Transverse colon (tissue), 4 donors: ENCODE results near the gene NUP54.

ENCODE experiments used
- POLR2A ChIP-seq: fragments of 450-650 bp; IDR thresholded peaks from one replicate; pipeline ENCODE4 v1.6.1; 2016; ENCODE audit warnings: antibody characterized with exemption, mild to moderate bottlenecking, moderate library complexity
- POLR2AphosphoS5 ChIP-seq, 3 donors: sonication (generic); formaldehyde crosslinking; IDR thresholded peaks; one replicate each; pipeline ENCODE4 v1.6.1; 2016; ENCODE audit warnings: antibody characterized with exemption in 3 of 3
- TF ChIP-seq, protein P1 (sequence below), 5 experiments: fragments of 200-600 bp in 3 of 5; fragments of 450-650 bp in 2 of 5; sonication (generic) in 3 of 5; IDR thresholded peaks; 1 replicate in 2 of 5; 2 replicates in 3 of 5; pipeline ENCODE4 v1.5.1; 2016 to 2017; ENCODE audit warnings: antibody characterized with exemption in 5 of 5, inconsistent platforms in 3 of 5, mild to moderate bottlenecking in 2 of 5, moderate library complexity in 1 of 5

DNA sequence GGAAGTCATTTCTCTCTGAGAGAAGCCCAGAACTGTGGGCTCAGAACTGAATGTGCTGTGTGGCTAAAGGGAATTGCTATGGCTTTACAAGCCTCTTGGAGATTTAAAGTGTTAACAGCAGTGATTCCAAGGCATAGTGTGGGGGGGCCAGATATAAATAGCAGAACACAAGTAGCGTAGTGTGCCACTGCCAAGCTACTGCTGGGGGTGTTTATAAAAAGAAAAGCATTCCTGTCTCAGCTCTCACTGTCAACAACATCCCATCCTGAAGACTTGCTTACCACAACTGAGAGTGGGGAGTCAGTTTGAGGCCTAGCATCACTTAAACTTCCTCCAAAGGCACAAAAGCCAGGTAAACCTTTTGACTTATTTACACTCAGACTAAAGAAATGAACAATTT, 73.7 kb downstream of the NUP54 start, which contains the start of gene ART3:
- TF ChIP-seq, protein P1, sequence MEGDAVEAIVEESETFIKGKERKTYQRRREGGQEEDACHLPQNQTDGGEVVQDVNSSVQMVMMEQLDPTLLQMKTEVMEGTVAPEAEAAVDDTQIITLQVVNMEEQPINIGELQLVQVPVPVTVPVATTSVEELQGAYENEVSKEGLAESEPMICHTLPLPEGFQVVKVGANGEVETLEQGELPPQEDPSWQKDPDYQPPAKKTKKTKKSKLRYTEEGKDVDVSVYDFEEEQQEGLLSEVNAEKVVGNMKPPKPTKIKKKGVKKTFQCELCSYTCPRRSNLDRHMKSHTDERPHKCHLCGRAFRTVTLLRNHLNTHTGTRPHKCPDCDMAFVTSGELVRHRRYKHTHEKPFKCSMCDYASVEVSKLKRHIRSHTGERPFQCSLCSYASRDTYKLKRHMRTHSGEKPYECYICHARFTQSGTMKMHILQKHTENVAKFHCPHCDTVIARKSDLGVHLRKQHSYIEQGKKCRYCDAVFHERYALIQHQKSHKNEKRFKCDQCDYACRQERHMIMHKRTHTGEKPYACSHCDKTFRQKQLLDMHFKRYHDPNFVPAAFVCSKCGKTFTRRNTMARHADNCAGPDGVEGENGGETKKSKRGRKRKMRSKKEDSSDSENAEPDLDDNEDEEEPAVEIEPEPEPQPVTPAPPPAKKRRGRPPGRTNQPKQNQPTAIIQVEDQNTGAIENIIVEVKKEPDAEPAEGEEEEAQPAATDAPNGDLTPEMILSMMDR (IDR thresholded peaks at IDR 0.05) = no peak
- TF ChIP-seq POLR2AphosphoS5 (IDR thresholded peaks at IDR 0.05) = no peak
- no peak for TF ChIP-seq POLR2A
